Esophagus mucosa (tissue), 1 donor: ENCODE data around the gene ARHGAP45. TPM values are rescaled to one million over a fixed set of nuclear protein-coding genes. Genes with fewer than 3 reads are reported as not detected.
"Not testable (repeated sequence)": the region's sequence is repeated elsewhere in the genome, so short reads cannot be mapped to it uniquely, and the experiment has no call there.

Source experiments
- ATAC-seq: fragments of 200-7000 bp; cut with Tn5 transposase; one replicate; pipeline ENCODE4 v1.9.1; 2020
- total RNA-seq: library from RNA; stranded (reverse); gene quantifications from one replicate; pipeline ENCODE4 v1.2.4, GENCODE V29; 2023
- donor health status: DM: yes; HTN: yes; CAD: no.

ARHGAP45 gene
- 5.1 TPM for total RNA-seq

- ATAC-seq: peak; percentile 12
Observed at GRCh38 chr19:1066748-1067340, at the start of gene ARHGAP45. Gene ARHGAP45, plus strand, starts transcription at chr19:1067167. Its CDS starts 239 bp downstream, at chr19:1067406.

GRCh38 chr19:1017906-1018305 is 49.1 kb upstream of the ARHGAP45 start:
- no peak for ATAC-seq

DNA sequence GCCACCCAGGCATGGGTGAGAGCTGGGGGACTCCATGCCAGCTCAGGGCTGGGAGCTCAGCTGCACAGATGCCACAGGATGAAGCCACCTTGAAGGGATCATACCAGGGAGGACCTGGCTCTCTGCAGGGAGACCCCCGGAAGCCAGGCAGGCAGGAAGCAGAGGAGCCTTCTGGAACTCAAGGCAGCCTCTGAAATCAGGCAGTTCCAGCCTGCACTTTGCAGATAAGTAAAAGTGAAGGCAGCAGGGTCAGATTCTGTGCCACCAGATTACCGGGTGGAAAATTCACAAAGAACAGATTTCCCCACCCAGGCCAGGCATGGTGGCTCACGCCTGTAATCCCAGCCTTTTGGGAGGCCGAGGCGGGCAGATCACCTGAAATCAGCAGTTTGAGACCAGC is 48.6 kb upstream of the ARHGAP45 start:
- no peak for ATAC-seq

DNA sequence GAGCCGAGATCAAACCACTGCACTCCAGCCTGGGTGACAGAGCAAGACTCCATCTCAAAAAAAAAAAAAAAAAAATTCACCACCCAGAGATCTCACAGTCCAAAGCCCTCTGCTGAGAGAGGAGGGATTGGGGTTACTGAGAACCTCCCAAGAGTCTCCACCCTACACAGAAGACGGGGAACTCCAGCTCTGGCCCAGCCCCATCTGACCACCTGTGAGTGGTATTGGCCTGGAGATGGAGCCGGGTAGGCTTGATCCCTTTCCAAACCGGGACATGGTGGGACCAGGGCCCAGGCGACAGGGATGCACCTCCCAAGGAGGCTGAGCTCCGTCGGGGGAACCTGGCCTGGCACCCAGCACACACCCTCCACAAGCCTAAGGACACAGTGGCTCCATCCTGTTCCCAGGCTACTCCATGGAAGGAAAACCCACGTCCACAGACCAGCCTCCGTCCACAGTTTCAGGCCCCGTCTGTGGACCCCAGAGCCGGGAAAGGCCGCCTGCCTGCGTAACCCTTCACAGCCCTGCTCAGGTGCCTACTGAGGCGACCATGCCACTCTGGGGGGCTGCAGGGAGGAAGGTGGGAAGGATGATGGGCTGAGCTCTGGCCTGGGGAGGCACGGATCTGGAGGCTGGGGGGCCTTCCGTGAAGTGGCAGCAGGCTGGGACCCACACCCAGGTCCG is 47.9 kb upstream of the ARHGAP45 start:
- ATAC-seq: no peak

DNA sequence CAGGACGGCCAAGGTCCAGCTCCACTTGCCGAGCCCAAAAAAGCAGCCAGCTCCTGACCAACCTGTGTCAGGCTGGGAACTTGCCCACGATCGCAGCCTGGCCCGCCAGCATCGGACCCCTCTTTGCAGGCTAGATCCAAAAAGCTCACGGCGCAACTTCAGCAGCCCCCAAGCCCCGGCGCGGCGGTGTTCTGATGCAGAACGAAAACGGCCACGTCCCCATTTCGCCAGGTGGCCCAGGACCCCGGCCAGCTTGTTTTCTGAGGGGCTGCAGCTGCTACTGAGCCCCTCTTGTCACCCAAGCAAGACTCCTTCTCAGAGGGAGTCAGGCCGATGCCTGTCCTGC is 47.4 kb upstream of the ARHGAP45 start:
- no peak for ATAC-seq

DNA sequence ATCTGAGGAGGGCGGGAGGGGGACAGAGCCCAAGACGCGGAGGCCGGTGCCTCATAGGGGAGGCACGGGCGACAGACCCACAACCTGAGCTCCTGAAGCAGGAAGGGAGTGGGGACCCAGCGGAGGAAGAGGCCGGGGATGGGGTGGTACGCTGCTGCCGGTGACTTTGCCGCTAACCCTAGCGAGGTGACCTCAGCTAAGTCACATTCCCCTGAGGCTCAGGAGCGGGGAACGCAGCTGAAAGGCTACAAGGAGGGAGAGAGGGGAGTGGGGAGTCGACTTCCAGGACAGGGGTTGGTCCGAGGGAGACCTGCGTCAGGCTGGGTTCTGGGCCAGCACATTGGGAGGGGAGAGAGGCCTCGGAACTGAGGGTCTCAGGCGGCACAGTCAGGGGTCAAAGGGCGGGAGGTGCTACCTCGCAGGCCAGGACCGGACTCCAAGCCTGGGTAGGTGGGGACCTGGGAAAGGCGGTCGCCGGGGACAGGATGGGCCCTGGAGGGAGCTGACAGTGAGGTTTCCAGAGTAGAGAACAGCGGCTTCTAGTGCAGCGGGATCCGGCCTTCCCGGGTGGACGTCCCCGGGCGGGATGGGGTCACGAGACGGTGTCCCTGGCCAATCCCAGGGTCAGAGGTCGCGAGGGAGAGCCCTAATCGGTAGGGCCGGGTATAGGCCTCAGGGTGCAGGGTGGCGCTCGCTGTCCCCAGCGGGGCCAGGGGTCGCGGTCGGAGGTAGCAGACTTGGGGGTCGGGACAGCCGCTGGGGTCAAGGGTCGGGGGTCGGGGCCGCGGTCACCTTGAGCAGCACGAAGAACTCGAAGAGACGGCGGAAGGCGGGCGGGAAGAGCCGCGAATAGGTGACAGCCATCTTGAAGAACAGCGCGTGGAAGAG is 46.7 kb upstream of the ARHGAP45 start:
- no peak for ATAC-seq

- ATAC-seq: peak; percentile 83
Observed at GRCh38 chr19:1020868-1021425, 46.0 kb upstream of the ARHGAP45 start, which contains the start of gene TMEM259. Gene TMEM259, minus strand, starts transcription at chr19:1021123. Its CDS starts 127 bp downstream, at chr19:1020996.

DNA sequence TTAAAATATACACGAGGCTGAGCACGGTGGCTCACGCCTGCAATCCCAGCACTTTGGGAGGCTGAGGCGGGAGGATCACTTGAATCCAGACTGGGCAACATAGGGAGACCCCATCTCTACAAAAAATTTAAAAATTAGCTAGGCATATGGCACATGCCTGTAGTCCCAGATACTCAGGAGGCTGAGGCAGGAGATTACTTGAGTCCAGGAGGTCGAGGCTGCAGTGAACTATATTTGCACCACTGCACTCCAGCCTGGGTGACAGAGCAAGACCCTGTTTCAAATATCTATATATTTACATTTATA is 43.1 kb upstream of the ARHGAP45 start:
- not testable (repeated sequence) for ATAC-seq

DNA sequence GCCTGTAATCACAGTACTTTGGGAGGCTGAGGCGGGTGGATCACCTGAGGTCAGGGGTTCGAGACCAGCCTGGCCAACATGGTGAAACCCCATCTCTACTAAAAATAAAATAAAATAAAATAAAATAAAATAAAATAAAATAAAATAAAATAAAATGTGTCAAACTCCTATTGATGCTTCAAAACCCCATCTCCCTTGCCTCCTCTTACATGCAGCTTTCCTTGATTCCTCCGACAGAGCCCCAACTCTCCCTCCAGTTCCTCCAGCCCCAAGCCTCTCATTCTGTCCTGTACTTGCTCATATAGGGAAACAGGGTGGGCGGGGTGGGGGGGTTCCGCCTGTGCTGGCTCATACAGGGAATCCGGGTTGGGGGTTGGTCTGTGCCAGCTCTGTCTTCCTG is 41.9 kb upstream of the ARHGAP45 start:
- ATAC-seq: not testable (repeated sequence)

GRCh38 chr19:1025960-1026782 is 40.8 kb upstream of the ARHGAP45 start, which contains the start of gene CNN2:
Gene CNN2, plus strand, starts transcription at chr19:1026608. Its CDS starts 54 bp downstream, at chr19:1026662.
- ATAC-seq: peak; percentile 69

GRCh38 chr19:1026783-1027649 is 40.0 kb upstream of the ARHGAP45 start:
- peak; percentile 3 for ATAC-seq

DNA sequence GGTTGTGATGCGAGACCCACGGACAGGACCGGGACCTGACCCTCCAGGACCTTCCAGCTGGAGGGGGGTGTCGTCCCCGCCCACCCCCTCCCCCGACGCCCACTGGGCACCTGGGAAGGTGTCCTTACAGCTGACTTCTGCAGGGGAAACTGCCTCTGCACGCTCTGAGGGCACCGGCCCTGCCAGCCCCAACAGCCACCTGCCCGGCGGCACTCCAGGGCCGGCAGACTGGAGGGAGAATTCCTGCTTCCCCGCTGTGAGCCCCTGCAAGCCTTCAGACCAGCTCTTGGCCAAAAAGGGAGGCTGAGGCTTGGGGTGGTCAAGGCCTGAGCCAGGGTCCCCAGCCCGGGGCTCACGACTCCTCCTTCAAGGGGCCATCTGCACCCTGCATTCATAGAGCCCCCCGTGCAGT is 39.3 kb upstream of the ARHGAP45 start:
- ATAC-seq: peak; percentile 19

DNA sequence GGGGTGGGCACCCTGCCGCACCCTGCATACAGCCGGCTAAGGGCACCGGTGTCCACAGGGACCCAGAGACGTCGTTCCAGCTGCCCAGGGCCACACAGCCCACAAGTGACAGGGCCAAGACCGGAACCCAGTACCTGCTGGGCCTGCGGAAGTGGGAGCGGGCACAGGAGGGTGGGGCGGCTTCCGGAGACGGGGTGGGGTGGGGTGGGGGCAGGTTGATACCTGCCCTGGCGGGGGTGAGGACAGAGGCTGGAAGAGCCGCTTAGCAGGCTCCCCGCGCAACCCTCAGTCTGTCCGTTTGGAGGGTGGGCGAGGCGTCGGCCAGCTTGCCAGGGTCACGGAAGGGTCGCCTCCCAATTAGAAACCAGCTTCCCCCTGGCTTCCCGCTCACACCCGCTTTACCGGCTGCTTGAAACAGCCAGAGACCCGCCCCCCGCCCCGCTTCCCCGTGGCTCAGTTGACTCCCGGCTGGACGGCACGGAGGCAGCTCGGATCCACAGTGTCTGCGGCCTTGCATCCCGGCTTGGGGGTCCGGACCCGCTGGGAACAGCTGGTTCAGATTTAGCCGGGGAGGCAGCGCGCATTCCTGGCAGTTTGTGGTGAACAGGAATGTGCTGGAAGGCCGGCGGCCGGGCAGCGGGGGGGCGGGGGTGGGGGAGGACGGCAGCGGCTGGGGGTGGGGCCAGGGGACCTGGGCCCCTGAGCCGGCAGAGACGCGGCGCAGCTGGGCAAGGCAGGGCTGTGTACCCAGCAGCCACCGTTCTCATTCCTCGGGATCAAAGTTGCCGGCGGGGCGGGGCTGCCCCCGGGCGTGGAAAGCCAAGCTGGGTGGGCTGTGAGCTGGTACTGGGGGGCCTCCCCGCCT is 38.7 kb upstream of the ARHGAP45 start:
- ATAC-seq: peak; percentile 83

DNA sequence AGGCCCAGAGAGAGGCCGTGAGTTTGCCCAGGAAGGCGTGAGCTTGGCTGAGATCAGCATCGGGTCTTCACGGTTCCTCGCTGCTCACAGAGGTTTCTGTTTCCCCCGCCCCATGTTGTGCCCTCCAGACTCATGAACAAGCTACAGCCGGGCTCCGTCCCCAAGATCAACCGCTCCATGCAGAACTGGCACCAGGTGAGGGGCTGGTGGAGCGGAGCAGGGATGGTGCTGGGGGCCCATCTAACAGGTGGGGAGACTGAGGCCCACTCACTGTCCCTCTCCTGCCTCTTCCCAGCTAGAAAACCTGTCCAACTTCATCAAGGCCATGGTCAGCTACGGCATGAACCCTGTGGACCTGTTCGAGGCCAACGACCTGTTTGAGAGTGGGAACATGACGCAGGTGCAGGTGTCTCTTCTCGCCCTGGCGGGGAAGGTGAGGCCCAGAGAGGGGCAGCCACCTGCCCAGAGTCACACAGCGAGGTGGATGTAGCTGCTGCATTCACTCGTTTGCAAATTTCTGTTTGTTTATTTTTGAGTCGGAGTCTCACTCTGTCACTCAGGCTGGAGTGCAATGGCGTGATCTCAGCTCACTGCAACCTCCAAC is 34.6 kb upstream of the ARHGAP45 start:
- no peak for ATAC-seq

DNA sequence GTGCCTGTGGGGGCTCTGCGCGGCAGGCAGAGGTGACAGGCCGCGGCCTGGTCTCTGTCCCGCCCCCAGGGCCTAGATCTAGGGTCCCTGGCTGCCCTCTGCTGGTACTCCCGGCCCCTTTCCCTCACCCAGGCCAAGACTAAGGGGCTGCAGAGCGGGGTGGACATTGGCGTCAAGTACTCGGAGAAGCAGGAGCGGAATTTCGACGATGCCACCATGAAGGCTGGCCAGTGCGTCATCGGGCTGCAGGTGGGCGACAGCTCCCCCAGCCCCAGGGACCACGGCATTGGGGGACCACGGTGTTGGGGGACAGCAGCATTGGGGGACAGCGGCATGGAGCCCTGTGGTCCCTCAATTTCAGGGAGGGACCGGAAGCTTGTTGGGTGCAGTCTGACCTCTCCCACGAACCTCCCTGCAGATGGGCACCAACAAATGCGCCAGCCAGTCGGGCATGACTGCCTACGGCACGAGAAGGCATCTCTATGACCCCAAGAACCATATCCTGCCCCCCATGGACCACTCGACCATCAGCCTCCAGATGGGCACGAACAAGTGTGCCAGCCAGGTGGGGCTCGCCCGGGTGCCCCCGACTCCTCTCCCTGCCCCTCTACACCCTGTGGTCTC is 30.9 kb upstream of the ARHGAP45 start:
- ATAC-seq: no peak

DNA sequence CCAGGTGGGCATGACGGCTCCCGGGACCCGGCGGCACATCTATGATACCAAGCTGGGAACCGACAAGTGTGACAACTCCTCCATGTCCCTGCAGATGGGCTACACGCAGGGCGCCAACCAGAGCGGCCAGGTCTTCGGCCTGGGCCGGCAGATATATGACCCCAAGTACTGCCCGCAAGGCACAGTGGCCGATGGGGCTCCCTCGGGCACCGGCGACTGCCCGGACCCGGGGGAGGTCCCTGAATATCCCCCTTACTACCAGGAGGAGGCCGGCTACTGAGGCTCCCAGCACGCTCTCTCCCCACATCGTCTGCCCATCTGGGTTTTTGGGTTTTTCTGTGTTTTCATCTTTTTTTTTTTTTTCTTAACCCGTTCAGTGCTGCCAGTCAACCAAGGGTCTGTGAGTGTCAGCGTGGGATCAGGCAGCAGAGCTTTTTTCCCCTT is 29.3 kb upstream of the ARHGAP45 start:
- no peak for ATAC-seq

GRCh38 chr19:1038978-1039645 is 27.9 kb upstream of the ARHGAP45 start:
- no peak for ATAC-seq

- ATAC-seq: peak; percentile 83
Observed at GRCh38 chr19:1039646-1040475, 27.1 kb upstream of the ARHGAP45 start, which contains the start of gene ABCA7. Gene ABCA7, plus strand, starts transcription at chr19:1040107. Its CDS starts 1,255 bp downstream, at chr19:1041362.
